Neural progenitor cell (in vitro differentiated cells): ENCODE data around the gene EHD4.

Source experiments
- EZH2 ChIP-seq: fragments of 200-600 bp; sonication (generic); IDR thresholded peaks from 2 replicates; pipeline ENCODE4 v1.6.1; 2017; ENCODE audit warnings: antibody characterized with exemption, mild to moderate bottlenecking, moderate library complexity
- TF ChIP-seq, protein P1 (sequence below): fragments of 200-600 bp; sonication (generic); IDR thresholded peaks from 2 replicates; pipeline ENCODE4 v1.5.1; 2017; ENCODE audit warnings: antibody characterized with exemption, mild to moderate bottlenecking

DNA sequence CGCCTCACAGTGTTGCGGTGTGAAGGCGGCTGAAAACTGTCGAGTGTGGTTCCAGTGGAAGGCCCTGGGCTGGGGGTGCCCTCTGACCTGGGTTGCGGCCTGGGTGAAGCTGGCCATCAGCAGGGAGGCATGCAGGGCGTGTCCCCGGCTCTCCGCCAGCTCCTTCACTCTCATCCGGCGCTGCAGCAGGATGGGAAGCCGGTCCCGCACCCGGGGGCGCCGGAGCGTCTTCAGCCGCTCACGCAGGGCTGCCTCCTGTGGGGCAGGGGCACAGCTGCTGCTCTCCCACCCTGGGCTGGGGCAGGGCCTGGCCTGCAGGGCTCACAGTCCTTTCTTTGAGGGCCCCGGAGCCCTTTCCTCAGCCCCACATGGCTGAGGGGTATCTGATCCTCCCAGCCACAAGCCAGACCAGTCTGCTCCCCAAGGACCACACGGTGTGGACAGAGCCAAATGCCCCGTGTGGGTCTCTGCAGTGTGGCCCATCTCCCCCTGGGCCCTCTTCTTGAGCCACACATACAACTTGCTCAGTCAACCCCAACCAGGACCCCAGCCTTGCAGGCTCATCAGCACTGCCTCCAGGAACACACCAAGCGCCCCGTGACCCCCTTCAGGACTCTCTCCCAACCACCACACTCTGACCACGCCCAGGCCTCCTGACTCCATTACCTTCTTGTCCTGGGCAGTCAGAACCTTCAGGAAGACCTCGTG, 105.3 kb downstream of the EHD4 start:
- TF ChIP-seq, protein P1, sequence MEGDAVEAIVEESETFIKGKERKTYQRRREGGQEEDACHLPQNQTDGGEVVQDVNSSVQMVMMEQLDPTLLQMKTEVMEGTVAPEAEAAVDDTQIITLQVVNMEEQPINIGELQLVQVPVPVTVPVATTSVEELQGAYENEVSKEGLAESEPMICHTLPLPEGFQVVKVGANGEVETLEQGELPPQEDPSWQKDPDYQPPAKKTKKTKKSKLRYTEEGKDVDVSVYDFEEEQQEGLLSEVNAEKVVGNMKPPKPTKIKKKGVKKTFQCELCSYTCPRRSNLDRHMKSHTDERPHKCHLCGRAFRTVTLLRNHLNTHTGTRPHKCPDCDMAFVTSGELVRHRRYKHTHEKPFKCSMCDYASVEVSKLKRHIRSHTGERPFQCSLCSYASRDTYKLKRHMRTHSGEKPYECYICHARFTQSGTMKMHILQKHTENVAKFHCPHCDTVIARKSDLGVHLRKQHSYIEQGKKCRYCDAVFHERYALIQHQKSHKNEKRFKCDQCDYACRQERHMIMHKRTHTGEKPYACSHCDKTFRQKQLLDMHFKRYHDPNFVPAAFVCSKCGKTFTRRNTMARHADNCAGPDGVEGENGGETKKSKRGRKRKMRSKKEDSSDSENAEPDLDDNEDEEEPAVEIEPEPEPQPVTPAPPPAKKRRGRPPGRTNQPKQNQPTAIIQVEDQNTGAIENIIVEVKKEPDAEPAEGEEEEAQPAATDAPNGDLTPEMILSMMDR: no peak
- TF ChIP-seq EZH2: no peak
